IPS-15b (cell line): ENCODE data around the gene IMPACT.

Experiments
- H3K27me3 ChIP-seq: one replicate; pipeline ENCODE4 v1.6.1; 2013; ENCODE audit warnings: low read length; ENCODE audit not compliant: control insufficient read depth, insufficient read depth
- H3K36me3 ChIP-seq: one replicate; pipeline ENCODE4 v1.6.1; 2013; ENCODE audit warnings: low read length; ENCODE audit not compliant: control insufficient read depth, insufficient read depth
- H3K4me1 ChIP-seq: one replicate; pipeline ENCODE4 v1.6.1; 2013; ENCODE audit warnings: mild to moderate bottlenecking, low read length; ENCODE audit not compliant: control insufficient read depth, insufficient read depth
- H3K4me3 ChIP-seq: one replicate; pipeline ENCODE4 v1.5.1; 2013; ENCODE audit warnings: low read depth, low read length
- H3K9ac ChIP-seq: one replicate; pipeline ENCODE4 v1.6.1; 2013; ENCODE audit warnings: low read depth, mild to moderate bottlenecking, low read length
- H3K9me3 ChIP-seq: one replicate; pipeline ENCODE4 v1.6.1; 2013; ENCODE audit warnings: mild to moderate bottlenecking, low read length; ENCODE audit not compliant: control insufficient read depth, insufficient read depth

The IMPACT gene

GRCh38 chr18:24486684-24487083, 60.2 kb downstream of the IMPACT start:
- H3K4me1 ChIP-seq: no peaks in the 10 kb centered on the region
- H3K27me3 ChIP-seq: no peaks in the 10 kb centered on the region
- H3K9me3 ChIP-seq: no peaks in the 10 kb centered on the region
- no peak overlapping the region for H3K9ac ChIP-seq
- H3K36me3 ChIP-seq: no peaks in the 10 kb centered on the region
- no peak overlapping the region for H3K4me3 ChIP-seq

- H3K36me3 ChIP-seq: no peaks in the 10 kb centered on the region
- no peak overlapping the region for H3K9ac ChIP-seq
- no peaks in the 10 kb centered on the region for H3K9me3 ChIP-seq
- H3K27me3 ChIP-seq: no peaks in the 10 kb centered on the region
- H3K4me1 ChIP-seq: no peaks in the 10 kb centered on the region
- no peak overlapping the region for H3K4me3 ChIP-seq
Observed at GRCh38 chr18:24488824-24489493, 62.5 kb downstream of the IMPACT start.

- Histone ChIP-seq H3K9ac (no peak overlapping the region), H3K9me3 (no peaks in the 10 kb centered on the region), H3K4me3 (no peak overlapping the region), H3K4me1 (no peaks in the 10 kb centered on the region), H3K27me3 (no peaks in the 10 kb centered on the region), H3K36me3 (no peaks in the 10 kb centered on the region)
Observed at GRCh38 chr18:24490539-24490938, 64.1 kb downstream of the IMPACT start.

- H3K4me1 ChIP-seq: no peaks in the 10 kb centered on the region
- no peaks in the 10 kb centered on the region for H3K9me3 ChIP-seq
- H3K9ac ChIP-seq: no peak overlapping the region
- no peaks in the 10 kb centered on the region for H3K27me3 ChIP-seq
- no peak overlapping the region for H3K4me3 ChIP-seq
- no peaks in the 10 kb centered on the region for H3K36me3 ChIP-seq
Observed at GRCh38 chr18:24491927-24492834, 65.7 kb downstream of the IMPACT start.

GRCh38 chr18:24494586-24494985, 68.1 kb downstream of the IMPACT start:
- H3K4me3 ChIP-seq: no peak overlapping the region
- no peaks in the 10 kb centered on the region for H3K36me3 ChIP-seq
- no peak overlapping the region for H3K9ac ChIP-seq
- no peaks in the 10 kb centered on the region for H3K4me1 ChIP-seq
- no peaks in the 10 kb centered on the region for H3K9me3 ChIP-seq
- no peaks in the 10 kb centered on the region for H3K27me3 ChIP-seq

GRCh38 chr18:24497031-24497754, 70.7 kb downstream of the IMPACT start:
- no peaks in the 10 kb centered on the region for H3K27me3 ChIP-seq
- H3K4me1 ChIP-seq: no peaks in the 10 kb centered on the region
- H3K36me3 ChIP-seq: no peaks in the 10 kb centered on the region
- H3K9me3 ChIP-seq: no peaks in the 10 kb centered on the region
- no peak overlapping the region for H3K9ac ChIP-seq
- no peak overlapping the region for H3K4me3 ChIP-seq

- no peaks in the 10 kb centered on the region for H3K27me3 ChIP-seq
- no peaks in the 10 kb centered on the region for H3K4me1 ChIP-seq
- H3K4me3 ChIP-seq: no peak overlapping the region
- H3K9me3 ChIP-seq: no peaks in the 10 kb centered on the region
- H3K9ac ChIP-seq: no peak overlapping the region
- H3K36me3 ChIP-seq: no peaks in the 10 kb centered on the region
Observed at GRCh38 chr18:24499814-24500213, 73.3 kb downstream of the IMPACT start.

GRCh38 chr18:24500217-24500616, 73.7 kb downstream of the IMPACT start:
- H3K27me3 ChIP-seq: no peaks in the 10 kb centered on the region

GRCh38 chr18:24500766-24501165, 74.3 kb downstream of the IMPACT start:
- Histone ChIP-seq H3K9ac (no peak overlapping the region), H3K9me3 (no peaks in the 10 kb centered on the region), H3K4me3 (no peak overlapping the region), H3K36me3 (no peaks in the 10 kb centered on the region), H3K27me3 (no peaks in the 10 kb centered on the region), H3K4me1 (no peaks in the 10 kb centered on the region)

More at GRCh38 chr18:24500217-24500616, 73.7 kb downstream of the IMPACT start:
- Histone ChIP-seq H3K9me3 (no peaks in the 10 kb centered on the region), H3K4me3 (no peak overlapping the region), H3K4me1 (no peaks in the 10 kb centered on the region), H3K36me3 (no peaks in the 10 kb centered on the region), H3K9ac (no peak overlapping the region)

GRCh38 chr18:24502667-24503523, 76.4 kb downstream of the IMPACT start:
- H3K9ac ChIP-seq: no peak overlapping the region
- no peaks in the 10 kb centered on the region for H3K4me1 ChIP-seq
- H3K36me3 ChIP-seq: no peaks in the 10 kb centered on the region
- H3K27me3 ChIP-seq: no peaks in the 10 kb centered on the region
- no peak overlapping the region for H3K4me3 ChIP-seq
- H3K9me3 ChIP-seq: no peaks in the 10 kb centered on the region
